GM19035 (cell line): Measurements from ENCODE around the gene MEGF6.

ENCODE experiments used
- ATAC-seq: cut with Tn5 transposase; IDR thresholded peaks from one replicate; pipeline ENCODE4 v1.9.1; 2021; ENCODE audit not compliant: unreplicated experiment

Gene MEGF6

DNA sequence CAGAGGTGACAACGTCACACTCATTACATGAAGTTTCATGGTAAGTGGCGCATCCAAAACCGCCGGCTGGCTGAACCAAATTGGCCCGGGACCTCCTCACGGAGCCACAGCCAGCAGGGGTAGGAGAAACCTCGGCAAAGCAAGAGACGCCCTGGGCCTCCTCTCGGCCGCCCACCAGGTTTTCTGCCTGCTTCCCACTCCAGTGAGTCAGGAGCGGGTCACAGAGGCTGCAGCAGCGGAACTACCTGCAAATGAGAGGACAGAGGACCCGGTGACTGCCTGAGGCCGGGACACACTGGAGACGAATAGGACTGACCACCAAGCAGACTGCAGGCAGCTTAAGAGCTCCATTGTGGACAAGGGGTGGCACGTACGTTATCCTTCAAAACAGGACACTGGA is 55.0 kb downstream of the MEGF6 start:
- no peak for ATAC-seq

DNA sequence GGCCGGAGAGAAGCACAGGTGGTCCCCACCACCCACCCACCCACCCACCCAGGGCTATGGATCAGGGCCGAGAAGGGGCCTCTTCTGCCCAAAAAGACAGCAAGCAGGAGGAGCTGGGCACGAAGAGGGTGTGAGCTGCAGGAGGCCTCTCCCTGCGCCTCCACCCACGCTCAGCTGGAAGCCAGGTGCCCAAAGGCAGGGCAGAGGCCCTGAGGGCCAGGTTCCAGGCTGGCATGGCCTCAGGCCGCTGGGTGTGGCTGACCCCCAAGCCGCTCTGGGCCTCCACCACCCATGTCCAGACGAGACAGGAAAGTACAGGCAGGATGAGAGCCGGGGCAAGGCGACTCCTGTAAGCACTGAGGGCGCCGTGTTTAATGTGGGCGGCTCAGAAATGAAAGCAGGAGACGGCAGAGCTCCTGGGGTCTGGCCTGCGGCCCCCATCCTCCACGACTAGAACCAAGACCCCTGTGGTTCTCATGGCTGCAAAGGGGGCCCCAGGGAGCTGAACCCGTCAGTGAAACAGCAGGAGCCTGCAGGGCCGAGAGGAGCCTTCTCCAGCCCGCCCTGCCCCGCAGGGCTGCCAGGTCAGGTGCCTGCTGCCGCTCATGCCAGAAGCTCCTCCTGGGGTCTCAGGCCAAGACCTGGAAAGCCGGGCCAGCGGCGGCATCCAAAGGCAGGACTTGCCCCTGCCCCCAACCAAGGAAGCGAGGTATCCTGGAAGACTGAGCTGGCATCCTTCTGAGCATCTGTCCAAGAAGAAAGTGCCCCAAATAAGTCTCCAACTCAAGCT is 56.0 kb downstream of the MEGF6 start:
- no peak for ATAC-seq

DNA sequence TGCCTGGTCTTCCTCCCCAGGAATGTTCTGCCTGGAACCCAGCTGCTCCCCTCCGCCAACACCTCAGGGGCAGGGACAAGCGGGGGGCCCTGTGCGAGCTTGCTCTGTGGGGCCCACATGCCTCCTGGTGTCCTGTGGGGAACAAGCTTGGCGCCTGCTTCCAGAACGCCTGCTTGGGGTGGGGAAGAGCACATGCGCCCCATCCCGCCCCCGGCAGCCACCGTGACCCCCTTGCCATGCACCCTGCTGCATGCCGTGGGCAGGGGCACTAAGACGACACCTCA is 57.4 kb downstream of the MEGF6 start:
- no peak for ATAC-seq

DNA sequence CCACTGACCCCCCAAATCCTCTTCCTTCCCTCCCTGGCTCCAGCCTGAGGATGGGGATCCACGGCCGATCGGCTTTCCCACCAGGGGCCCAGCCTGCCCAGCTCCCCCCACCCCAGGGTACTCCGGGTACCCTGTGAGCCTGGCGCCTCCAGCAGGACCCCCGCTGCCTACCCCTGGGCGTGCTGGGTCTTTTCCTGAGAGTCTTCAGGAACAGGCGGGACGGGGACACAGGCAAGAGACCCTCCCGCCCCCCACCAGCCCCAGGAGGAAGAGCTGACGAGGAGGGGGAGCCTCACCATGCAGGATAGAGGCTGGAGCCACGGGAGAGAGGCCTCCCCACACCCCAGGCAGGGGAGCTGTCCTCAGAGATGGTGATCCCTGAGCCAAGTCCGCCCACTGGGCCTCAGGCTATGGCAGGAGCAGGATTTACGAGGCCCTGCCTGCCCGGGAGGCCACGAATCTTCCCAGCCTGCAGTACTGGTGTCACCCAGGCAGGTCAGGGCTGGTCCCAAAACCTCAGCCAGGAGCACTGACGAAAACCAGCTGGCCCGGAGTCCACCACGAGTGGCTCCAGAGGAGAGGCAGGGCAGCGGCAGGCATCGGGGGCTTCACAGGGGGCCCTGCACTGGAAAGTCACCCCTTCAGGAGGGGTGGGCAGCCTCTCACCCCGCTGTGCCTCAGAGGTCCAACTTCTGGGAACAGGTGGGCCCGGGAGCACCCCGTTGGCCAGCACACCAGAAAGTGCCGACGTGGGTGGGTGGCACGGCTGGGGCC is 58.0 kb downstream of the MEGF6 start:
- no peak for ATAC-seq

DNA sequence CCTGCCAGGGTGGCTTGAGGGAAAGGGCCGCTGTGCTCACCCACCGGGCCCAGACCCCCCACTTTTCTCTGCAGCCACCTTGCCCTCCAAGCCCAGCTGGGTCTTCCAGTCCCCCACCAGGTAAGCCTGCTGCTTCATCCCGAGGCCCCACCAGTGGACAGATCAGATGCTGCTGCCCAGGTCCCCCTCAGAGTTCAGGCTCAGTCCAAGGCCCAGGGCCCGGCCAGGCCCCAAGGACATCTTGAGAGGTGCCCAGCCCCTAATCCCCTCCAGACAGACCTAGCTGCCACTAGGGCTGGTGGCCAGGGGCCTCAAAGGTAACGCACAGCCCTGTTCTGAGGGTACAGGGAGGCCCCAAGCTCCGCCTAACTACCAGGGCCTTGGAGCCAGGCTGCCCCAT is 58.6 kb downstream of the MEGF6 start:
- ATAC-seq, result no peak

DNA sequence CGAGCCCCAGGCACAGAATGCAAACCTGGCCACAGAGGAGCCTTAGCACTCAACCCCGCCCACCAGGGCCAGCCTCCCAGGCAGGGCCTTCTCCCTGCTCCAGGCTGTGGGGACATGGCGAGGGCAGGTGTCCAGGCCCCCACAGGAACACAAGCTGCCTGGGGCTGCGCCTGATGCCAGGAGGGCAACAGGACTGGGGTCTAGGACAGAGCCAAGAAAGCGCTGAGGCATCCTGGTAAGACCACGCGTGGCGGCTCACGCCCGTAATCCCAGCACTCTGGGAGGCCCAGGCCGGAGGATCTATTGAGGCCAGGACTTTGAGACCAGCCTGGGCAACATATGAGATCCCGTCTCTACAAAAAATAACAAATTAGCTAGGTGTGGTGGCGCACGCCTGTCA is 59.1 kb downstream of the MEGF6 start:
- ATAC-seq, result no peak

DNA sequence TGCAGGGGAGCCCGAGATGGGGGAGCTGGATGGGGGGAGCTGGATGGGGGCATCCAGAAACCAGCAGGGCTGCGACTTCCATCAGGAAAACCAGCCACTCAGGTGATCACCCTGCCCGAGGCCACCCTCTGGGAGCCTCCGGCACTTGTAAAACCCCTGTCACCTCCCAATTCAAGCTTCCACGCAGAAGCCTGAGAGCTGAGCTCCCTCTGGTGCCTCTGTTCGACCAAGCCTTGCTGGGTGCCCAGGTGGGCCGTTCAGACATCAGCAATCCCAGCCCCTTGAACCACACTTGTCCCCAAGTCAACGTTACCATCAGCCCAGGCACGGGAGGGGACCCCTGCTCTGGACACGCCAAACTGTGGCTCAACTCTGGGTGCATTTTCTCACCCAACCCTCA is 59.6 kb downstream of the MEGF6 start:
- ATAC-seq, result no peak

DNA sequence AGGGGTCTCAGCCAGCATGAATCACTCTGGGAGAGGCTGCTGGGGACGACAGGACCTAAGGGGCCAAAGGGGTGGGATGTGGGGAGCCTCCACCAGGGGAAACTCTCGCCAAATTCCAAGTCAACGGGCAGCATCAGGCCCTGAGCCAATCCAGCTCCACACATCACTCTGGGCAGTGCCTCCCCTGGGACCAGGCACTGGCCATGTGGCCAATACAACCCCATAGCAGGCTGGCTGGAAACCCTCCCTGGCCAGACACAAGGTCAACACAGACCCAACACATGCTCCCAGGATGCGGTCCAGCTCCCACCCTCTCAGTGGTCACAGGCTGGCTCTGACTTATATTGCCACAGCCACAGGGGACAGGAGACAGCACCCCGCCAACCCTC is 60.0 kb downstream of the MEGF6 start:
- no peak for ATAC-seq

DNA sequence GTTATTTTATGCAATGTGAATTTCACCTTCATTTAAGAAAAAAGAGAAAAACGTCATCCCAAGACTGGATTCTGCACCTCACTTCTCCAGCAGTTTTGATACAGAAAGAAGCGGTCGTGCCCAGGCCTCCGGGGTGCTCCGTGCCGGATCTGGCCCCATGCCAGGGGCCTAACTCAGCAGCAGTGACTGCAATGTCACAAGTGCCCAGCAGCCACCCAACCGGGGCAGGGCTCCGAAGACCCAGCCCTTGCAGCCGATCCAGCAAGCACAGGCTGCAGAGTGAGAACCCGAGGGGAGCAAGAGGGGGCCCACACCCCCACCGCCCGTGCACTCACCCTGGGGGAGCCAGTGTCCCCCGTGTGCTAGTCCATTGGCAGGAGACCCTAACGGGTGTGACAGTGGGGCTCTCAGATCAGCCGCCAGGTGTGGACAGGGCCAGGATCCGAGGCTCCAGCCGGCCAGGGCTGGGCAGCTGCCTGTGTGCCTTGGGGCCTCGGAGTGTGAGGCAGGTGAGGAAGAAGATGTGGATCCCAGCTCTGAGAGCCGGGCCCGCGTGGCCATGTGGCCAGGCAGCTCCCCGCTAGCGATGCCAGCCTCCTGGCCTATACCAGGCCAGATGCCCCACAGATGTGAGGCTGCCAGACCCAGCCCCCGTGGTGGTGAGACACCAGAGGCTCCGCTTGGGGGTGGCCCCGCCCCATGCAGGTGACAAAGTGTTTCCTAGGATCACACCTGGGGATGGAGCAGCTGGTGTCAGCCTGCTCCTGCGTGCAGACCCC is 60.6 kb downstream of the MEGF6 start:
- ATAC-seq, result no peak

DNA sequence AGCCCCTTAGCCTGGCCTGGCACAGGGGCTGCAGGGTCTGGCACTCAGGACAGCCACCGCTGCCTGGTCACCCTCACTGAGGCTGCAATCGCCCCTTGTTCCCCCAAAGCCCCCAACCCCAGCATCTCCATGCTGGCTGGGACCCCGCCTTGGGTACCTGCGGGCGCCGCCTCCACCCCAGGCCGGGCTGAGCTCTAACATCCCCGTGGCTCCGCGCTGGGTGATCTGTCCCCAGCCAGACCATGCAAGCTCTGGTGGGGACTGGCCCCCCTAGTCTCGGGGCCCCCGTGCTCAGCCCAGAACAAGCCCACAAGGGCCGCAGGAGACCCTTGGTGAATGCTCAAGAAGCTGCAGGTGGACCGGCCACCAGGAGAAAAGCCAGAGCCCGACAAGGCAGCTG is 62.4 kb downstream of the MEGF6 start:
- ATAC-seq, result no peak

DNA sequence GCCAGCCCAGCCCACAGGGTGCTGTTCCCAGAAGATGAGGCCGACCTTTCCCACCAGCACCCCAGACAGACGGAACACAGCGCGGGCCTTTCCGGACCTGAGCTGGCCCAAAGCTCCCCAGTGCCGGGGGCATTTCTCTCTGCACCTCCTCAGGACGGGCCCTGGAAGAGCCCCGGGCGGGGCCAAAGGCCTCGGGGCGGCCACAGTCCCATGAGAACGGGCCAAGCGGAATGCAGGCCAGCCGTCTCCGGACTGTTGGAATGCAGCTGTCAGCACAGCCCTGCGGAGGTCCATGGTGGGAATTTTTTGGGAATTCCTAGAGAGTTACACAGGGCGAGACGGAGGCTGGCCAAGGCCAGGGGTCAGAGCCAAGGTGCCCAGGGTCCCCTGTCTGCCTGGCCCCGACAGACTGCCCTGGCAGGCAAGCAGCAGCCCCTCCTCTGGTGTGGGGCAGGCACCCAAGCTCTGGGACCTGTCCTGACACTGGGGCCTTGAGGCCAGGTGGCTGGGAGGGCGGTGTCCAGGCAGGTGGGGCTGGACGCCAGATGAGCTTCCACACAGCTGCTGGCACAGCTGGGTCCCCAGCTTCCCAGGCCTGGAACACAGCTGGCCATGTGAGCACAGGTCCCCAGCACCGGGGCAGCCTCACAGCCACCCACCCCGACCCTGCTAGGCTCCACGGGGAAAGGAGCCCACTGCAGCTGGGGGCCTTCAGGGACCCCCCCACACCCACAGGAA is 63.0 kb downstream of the MEGF6 start:
- ATAC-seq, result no peak

DNA sequence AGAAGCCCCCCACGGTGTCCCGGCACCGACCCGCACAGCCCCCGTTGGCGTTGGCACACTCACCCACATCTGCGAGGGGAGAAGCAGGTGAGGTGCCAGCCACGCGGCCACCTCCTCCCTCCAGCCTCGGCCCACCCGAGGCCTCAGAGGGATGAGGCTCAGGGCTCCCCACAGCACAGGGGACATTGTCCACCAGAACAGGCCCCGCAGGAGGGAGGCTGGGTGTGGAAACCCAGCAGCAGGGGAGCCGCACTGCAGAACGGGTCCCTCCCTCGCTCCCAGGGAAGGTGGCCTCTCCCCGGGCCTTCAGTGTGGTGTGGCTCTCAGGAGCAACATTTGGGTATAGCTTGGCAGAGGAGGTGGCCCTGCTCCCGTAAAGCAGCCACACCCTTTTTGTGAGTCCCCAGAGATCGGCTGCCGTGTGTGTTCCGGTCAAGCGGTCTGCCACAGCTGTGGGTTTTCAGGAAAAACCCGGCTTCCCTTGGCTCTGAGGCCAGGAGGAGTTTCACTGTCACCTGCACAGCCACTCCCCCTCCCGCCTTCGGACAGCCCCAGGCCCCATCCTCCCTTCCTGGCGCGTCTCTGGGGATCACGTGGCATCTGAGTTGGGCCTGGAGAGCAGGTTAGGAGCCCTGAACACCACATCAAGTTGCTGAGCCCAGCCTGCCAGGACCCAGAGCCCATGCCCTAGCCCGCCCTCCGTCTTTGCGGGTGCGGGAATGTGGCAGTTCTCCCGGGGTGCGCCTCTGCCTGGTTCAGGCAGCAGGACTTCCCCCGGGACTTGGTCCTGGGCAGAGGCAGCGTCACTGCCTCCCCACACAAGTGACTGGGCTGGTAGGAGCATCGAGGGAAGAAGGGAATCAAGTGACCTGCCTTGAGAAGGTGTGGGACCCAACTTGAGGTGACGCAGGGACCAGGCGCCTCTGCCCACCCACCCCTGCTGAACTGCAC is 64.0 kb downstream of the MEGF6 start:
- no peak for ATAC-seq

DNA sequence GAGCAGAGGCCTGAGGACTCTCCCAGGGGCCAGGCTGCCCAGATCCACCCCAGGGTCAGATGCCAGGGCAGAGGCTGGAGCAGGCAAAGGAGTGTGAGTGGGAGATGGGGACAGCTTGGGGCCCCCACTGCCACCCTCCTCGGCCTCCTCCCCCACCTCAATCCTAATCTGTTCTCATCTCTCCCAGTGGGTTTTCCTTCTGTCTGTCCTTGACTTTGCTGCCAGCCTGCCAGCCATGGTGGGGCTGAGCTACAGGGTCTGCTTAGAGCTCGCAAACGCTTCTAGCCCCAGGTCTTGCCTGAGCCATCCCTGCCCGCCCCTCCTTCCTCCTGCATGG is 65.3 kb downstream of the MEGF6 start:
- no peak for ATAC-seq

DNA sequence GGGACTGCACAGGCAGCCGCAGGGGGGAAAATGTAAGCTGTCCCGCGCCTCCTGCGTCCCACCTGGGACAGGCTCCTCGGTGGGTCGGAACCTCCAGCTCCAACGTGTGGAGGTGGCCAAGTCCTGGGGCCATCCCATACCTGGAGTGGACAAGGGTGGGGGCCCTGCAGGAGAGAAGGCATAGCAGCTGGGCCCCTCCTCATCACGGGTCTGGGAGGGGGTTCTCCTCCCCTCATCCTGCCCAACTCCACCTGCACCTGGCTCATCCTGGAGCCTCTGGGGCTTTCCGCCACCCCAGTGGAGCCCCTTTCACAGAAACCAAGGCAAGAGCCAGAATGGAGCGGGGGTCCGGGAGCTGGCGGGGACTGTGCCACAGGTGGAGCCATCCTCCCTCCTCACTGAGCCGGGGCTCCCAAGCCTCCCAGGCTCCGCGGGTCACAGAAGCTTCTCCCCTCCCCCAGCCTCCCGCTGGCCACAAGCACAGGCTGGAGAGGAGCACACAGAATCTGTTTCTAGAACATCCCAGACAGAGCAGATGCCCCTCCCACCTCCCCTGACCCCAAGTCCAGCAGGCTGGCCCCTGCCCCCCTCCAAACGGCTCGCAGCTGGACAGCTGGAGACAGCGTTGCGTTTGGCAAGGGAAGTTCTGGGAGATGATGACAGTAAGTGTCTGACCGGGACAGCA is 65.8 kb downstream of the MEGF6 start:
- ATAC-seq, result no peak

DNA sequence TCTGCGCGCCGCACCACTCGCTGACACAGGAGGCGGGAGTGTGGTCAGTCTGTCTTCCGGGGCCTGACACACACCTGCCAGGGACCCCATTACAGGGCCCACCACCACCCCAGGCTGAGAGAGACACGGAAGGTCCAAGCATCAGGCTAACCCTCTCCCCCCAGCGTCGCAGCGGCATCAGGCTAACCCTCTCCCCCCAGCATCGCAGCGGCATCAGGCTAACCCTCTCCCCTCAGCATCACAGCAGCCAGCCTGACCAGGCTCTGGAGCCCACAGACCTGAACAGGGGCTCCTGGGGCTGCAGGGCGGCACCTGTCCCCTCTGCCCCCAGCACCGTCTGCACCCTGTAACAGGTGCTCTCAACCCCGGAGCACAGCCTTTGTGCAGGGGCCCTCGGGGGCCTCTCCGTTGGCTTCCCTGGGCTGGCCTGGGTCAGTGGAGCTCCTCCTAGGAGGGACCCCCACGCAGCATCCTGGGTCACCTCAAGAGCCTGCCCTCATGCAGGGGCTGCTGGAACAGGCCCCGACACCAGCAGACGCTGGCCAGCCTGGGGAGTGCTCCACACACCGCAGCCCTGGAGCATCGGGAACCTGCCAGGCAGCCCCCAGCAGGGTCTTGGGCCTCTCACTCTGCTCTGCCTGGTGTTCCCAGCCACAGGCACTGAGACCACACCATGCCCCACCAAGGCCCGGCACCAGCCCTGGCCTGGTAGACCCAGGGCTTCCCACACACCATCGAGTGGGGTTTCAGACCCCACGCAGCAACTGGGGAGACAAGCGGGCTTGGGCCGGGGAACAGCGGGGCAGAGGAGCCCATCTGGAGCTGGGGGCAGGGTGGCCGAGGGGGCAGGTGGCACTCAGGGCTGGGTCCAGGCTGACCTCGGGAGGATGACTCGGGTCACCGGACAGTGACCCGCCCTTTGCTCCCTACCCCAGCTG is 67.0 kb downstream of the MEGF6 start:
- ATAC-seq, result no peak

DNA sequence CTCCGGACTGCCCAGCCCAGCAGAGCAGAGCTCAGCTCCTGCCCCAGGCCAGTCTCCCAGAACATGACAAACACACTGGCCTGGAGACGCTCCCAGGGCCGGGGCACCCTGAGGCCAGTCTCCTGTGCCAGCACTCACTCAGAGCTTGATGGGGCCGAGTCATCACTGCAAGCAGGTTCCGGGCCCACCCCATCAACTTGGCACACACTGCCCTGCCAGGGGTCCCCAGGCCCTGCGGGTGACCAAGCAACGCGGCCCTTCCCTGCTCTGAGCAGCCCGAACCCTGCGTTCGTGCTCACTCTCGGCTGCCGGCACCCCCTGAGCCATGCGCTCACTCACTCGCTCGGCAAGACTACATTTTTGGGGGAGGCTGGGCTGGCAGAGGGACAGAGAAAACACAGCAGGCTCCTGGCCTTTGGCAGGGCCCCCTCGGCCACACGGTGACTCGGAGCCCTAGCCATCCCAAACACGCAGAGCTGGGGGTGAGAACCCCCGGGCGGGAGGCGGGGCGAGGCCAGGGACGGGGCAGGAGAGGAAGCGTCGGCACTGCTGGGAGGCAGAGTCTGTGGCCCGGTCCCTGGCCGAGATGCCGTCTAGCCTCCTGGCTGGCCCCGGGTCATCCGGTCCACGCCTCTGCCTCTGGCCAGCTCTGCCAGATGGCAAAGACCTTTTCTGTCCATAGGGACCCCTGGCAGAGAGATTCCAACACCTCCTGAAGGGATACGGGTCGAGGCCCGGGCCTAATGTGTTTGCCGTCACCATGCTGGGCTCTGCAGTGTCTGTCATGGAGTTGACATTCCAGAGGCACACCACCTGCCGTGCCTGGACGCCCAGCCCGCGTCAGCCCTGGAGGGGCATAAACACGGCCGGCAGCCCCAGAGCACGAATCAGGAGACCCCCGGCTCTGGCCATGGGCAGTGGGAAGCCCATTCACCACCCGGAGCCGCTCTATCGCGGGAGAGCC is 68.0 kb downstream of the MEGF6 start:
- ATAC-seq, result no peak

DNA sequence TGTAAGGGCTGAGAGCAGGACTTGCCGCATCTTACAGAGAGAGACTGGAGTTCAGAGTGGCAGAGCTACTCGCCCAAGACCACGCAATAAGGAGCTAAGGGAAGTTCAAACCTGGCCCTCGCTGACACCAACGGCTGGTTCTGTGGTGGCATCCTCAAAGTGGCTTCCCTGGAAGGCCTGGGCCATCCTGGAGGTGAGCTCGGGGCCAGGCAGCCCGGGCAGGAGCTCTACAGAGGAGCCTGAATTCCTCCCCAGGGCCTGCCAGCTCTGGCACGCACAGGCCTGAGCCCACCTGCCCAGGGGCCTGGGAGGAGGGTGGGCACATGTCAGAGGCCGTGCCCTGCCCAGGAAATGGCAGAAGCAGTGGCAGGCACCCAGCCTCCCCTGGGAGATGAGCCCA is 68.6 kb downstream of the MEGF6 start:
- ATAC-seq, result no peak

DNA sequence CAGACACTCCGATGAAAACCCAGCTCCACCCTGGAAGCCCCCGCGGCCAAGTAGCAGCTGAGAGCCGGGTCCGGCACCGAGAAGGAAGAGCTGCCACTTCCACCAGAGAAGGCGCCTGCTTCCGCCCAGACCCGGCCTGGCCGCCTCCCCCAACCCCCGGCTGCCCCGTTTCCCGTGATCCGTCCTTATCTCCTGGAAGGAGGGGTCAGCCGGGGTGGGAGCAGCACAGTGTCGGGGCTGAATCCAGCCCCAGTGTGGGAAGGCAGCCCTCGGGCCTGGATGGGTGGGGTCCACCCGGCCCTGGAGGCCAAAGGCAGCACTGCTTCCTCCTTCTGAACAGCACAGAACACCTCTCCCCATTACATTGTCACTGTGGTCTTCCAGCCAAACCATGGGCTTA is 69.4 kb downstream of the MEGF6 start:
- ATAC-seq, result no peak
